ENCODE measurements around the gene LPAR3.
"Not testable (repeated sequence)": the region's sequence is repeated elsewhere in the genome, so short reads cannot be mapped to it uniquely, and the experiment has no call there.

The LPAR3 gene

GRCh38 chr1:84892705-84893618, at the start of gene LPAR3:
TSS of gene LPAR3 (minus strand) at chr1:84893206. CDS start at chr1:84866120, 27,086 bp downstream.
- DNase-seq (ENCODE audit: low read depth in 2 of 2) = no peak

- no peak for DNase-seq (ENCODE audit: low read depth in 2 of 2)
Measured at GRCh38 chr1:84941843-84942242, 48.8 kb upstream of the LPAR3 start.

- no peak for DNase-seq (ENCODE audit: low read depth in 2 of 2)
Measured at GRCh38 chr1:84940481-84940880, 47.5 kb upstream of the LPAR3 start.

- no peak for DNase-seq (ENCODE audit: low read depth in 2 of 2)
Measured at GRCh38 chr1:84939761-84940160, 46.8 kb upstream of the LPAR3 start.

- no peak for DNase-seq (ENCODE audit: low read depth in 2 of 2)
Measured at GRCh38 chr1:84939151-84939550, 46.1 kb upstream of the LPAR3 start.

GRCh38 chr1:84936116-84936810, 43.3 kb upstream of the LPAR3 start:
- no peak for DNase-seq (ENCODE audit: low read depth in 2 of 2)

GRCh38 chr1:84933011-84933611, 40.1 kb upstream of the LPAR3 start:
- DNase-seq (ENCODE audit: low read depth in 2 of 2) = no peak

GRCh38 chr1:84930831-84931230, 37.8 kb upstream of the LPAR3 start:
- DNase-seq (ENCODE audit: low read depth in 2 of 2) = no peak

- DNase-seq (ENCODE audit: low read depth in 2 of 2) = no peak
Measured at GRCh38 chr1:84930329-84930728, 37.3 kb upstream of the LPAR3 start.

- no peak for DNase-seq (ENCODE audit: low read depth in 2 of 2)
Measured at GRCh38 chr1:84929581-84929980, 36.6 kb upstream of the LPAR3 start.

GRCh38 chr1:84928979-84929378, 36.0 kb upstream of the LPAR3 start:
- DNase-seq (ENCODE audit: low read depth in 2 of 2) = no peak

- no peak for DNase-seq (ENCODE audit: low read depth in 2 of 2)
Measured at GRCh38 chr1:84923317-84923716, 30.3 kb upstream of the LPAR3 start.

GRCh38 chr1:84920159-84920558, 27.2 kb upstream of the LPAR3 start:
- DNase-seq (ENCODE audit: low read depth in 2 of 2) = no peak

- DNase-seq (ENCODE audit: low read depth in 2 of 2) = no peak
Measured at GRCh38 chr1:84919461-84919970, 26.5 kb upstream of the LPAR3 start.

- no peak for DNase-seq (ENCODE audit: low read depth in 2 of 2)
Measured at GRCh38 chr1:84918726-84919336, 25.8 kb upstream of the LPAR3 start.

- no peak for DNase-seq (ENCODE audit: low read depth in 2 of 2)
Measured at GRCh38 chr1:84916897-84917296, 23.9 kb upstream of the LPAR3 start.

- no peak for DNase-seq (ENCODE audit: low read depth in 2 of 2)
Measured at GRCh38 chr1:84913555-84913892, 20.5 kb upstream of the LPAR3 start.

- no peak for DNase-seq (ENCODE audit: low read depth in 2 of 2)
Measured at GRCh38 chr1:84912726-84913554, 19.9 kb upstream of the LPAR3 start.

- DNase-seq (ENCODE audit: low read depth in 2 of 2) = not testable (repeated sequence)
Measured at GRCh38 chr1:84908746-84909464, 15.9 kb upstream of the LPAR3 start.

- peak in 1 of 2 experiments; percentile 9 for DNase-seq (ENCODE audit: low read depth in 2 of 2)
Measured at GRCh38 chr1:84907095-84907827, 14.3 kb upstream of the LPAR3 start.
